Transverse colon (tissue), 4 donors: ENCODE results near the gene MOAP1. TPM values are rescaled to one million over a fixed set of nuclear protein-coding genes. Genes with fewer than 3 reads are reported as not detected.

Experiments
- DNase-seq: peaks from one replicate; pipeline ENCODE4 v3.0.0-alpha.2; 2019
- H3K27ac ChIP-seq, 4 donors: fragments of 200-600 bp; sonication (generic); 2 replicates each; pipeline ENCODE4 v1.5.1; 2016 to 2018; ENCODE audit warnings: inconsistent platforms in 4 of 4
- H3K27me3 ChIP-seq: fragments of 200-600 bp; sonication (generic); 2 replicates; pipeline ENCODE4 v1.5.1; 2017; ENCODE audit warnings: inconsistent platforms
- H3K36me3 ChIP-seq, 4 donors: fragments of 200-600 bp; sonication (generic); 2 replicates each; pipeline ENCODE4 v1.5.1; 2017 to 2019; ENCODE audit warnings: inconsistent platforms in 4 of 4
- H3K4me1 ChIP-seq, 4 donors: fragments of 200-600 bp; sonication (generic); 2 replicates each; pipeline ENCODE4 v1.5.1; 2017 to 2020; ENCODE audit warnings: inconsistent platforms in 4 of 4
- H3K4me3 ChIP-seq, 4 donors: fragments of 200-600 bp; sonication (generic); 1 replicate in 1 of 4; 2 replicates in 3 of 4; pipeline versions ENCODE4 v1.5.1 to v1.6.1; 2017 to 2019; ENCODE audit warnings: inconsistent platforms in 4 of 4
- H3K9me3 ChIP-seq, 2 donors: fragments of 200-600 bp; sonication (generic); 2 replicates each; pipeline ENCODE4 v1.5.1; 2017 to 2019; ENCODE audit warnings: inconsistent platforms in 2 of 2
- CTCF ChIP-seq, 5 experiments: fragments of 200-600 bp in 3 of 5; fragments of 450-650 bp in 2 of 5; sonication (generic) in 3 of 5; IDR thresholded peaks; 1 replicate in 2 of 5; 2 replicates in 3 of 5; pipeline ENCODE4 v1.5.1; 2016 to 2017; ENCODE audit warnings: antibody characterized with exemption in 5 of 5, inconsistent platforms in 3 of 5, mild to moderate bottlenecking in 2 of 5, moderate library complexity in 1 of 5
- EP300 ChIP-seq: sonication (generic); formaldehyde crosslinking; IDR thresholded peaks from one replicate; pipeline ENCODE4 v1.6.1; 2017; ENCODE audit warnings: antibody characterized with exemption, low read depth
- POLR2A ChIP-seq: fragments of 450-650 bp; IDR thresholded peaks from one replicate; pipeline ENCODE4 v1.6.1; 2016; ENCODE audit warnings: antibody characterized with exemption, mild to moderate bottlenecking, moderate library complexity
- POLR2AphosphoS5 ChIP-seq, 3 donors: sonication (generic); formaldehyde crosslinking; IDR thresholded peaks; one replicate each; pipeline ENCODE4 v1.6.1; 2016; ENCODE audit warnings: antibody characterized with exemption in 3 of 3
- WGBS, 2 donors: methylation state at CpG; one replicate each; pipeline ENCODE4 v1.1.5; 2018; ENCODE audit warnings: low coverage in 1 of 2; 5-methylcytosine and 5-hydroxymethylcytosine counted together
- in situ Hi-C, 4 donors: fragments of 200-750 bp; cut with MboI; loops; one replicate each; pipeline versions ENCODE4 v1.15.0 to v1.15.1; 2017; ENCODE audit warnings: low sequenced_read_pairs in 3 of 4, low pct_ligation_motif_present in 1 of 4, low pct_unique_long_range_greater_than_20kb in 1 of 4
- intact Hi-C: fragments of 100-400 bp; cut with DNase I; formaldehyde crosslinking; loops from one replicate; pipeline ENCODE4 v1.15.1; 2023; ENCODE audit warnings: low total_unique reads
- total RNA-seq, 4 donors: library from RNA; depleted of rRNA; stranded (reverse); fragments of >200 nt; gene quantifications; one replicate each; pipeline ENCODE4 v1.1.0, GENCODE V29; 2016

Gene MOAP1
- total RNA-seq, 4 donors from 2014 or later = 2.2 to 28.1 (median 12.3) TPM

DNA sequence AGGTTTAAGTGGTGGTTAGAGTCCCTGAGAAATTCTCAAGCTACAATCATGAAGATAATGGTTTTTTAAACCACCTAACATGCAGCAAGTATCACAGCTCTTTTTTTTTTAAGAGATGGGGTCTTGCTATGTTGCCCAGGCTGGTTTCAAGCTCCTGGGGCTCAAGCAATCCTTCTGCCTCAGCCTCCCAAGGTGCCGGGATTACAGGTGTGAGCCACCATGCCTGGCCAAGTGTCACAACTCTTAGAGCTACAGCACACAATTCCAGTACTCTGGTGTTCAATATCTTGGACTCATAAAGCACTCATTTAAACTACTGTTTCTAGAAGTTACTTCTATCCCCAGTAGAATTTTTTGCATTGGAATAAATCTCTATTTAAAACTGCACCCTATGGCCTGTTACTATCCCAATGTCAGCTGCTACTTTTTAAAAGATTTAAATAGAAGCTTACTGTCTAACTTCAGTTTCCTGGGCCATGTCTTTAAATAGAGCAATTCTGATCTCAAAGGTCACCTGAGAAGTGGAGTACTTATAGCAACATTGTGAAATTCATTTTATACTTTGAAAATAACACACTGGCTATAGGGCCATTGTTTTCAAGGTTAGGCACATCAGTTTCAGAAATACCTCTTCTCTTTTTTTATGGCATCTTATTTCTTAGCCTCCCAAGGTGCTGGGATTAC, 10.8 kb upstream of the MOAP1 start:
- TF ChIP-seq EP300 (no peak), POLR2AphosphoS5 (IDR thresholded peaks at IDR 0.05) (no peak), CTCF (IDR thresholded peaks at IDR 0.05) (no peak), POLR2A (no peak)
- intact Hi-C loops (no loop called here), in situ Hi-C loops (no loop called here)
- WGBS, 2 donors = 55 to 60% methylated on average over 1 of the region's 1 CpG
- peak overlapping the region; percentile 23 to 73 (median 68) for H3K27ac ChIP-seq
- no peaks in the 10 kb centered on the region for H3K9me3 ChIP-seq
- no peak overlapping the region for H3K4me3 ChIP-seq
- DNase-seq = no peak
- H3K36me3 ChIP-seq = peaks cover 0 to 4% (median 0%) of the 10 kb centered on the region in 4 donors
- no peaks in the 10 kb centered on the region for H3K27me3 ChIP-seq
- peaks cover 0 to 15% (median 7%) of the 10 kb centered on the region in 4 donors for H3K4me1 ChIP-seq

DNA sequence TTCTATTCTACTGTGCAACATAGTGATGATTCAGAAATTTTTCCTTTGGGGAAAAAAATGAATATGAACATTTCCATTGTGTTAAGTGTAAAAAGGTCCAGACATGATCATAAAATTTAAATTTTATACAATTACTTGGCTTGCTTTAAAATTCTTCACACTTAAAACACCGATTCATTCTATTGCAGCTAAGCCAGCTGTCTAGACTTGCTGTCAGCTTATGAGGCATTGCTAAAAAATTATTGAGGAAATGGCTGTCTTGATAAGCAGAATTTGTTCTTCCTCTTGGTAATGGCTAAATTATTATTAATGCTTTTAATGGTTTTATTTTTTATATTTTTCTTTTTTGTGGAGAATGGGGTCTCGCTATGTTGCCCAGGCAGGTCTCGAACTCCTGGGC, 2.3 kb upstream of the MOAP1 start:
- in situ Hi-C loops = no loop called here
- no peak overlapping the region for H3K27ac ChIP-seq
- intact Hi-C loops = no loop called here
- WGBS, 2 donors = 94 to 97% methylated on average over 3 of the region's 3 CpGs
- DNase-seq = no peak
- TF ChIP-seq POLR2A (no peak), CTCF (IDR thresholded peaks at IDR 0.05) (no peak), POLR2AphosphoS5 (IDR thresholded peaks at IDR 0.05) (no peak), EP300 (no peak)
- no peaks in the 10 kb centered on the region for H3K27me3 ChIP-seq
- H3K9me3 ChIP-seq = no peaks in the 10 kb centered on the region
- H3K4me1 ChIP-seq = peaks cover 16 to 29% (median 17%) of the 10 kb centered on the region in 4 donors
- H3K4me3 ChIP-seq = no peak overlapping the region
- H3K36me3 ChIP-seq = no peaks in the 10 kb centered on the region

GRCh38 chr14:93186466-93186865, 1.8 kb upstream of the MOAP1 start:
- H3K27ac ChIP-seq = peak overlapping the region in 2 of 4 donors; percentile 94 to 95
- intact Hi-C loops = no loop called here
- DNase-seq = no peak
- 69 to 79% methylated on average over 5 to 6 of the region's 6 CpGs for WGBS, 2 donors
- H3K36me3 ChIP-seq = no peaks in the 10 kb centered on the region
- H3K9me3 ChIP-seq = no peaks in the 10 kb centered on the region
- in situ Hi-C loops = no loop called here
- TF ChIP-seq POLR2AphosphoS5 (IDR thresholded peaks at IDR 0.05) (no peak), EP300 (no peak), CTCF (IDR thresholded peaks at IDR 0.05) (no peak)
- peaks cover 16 to 29% (median 17%) of the 10 kb centered on the region in 4 donors for H3K4me1 ChIP-seq
- no peaks in the 10 kb centered on the region for H3K27me3 ChIP-seq
- H3K4me3 ChIP-seq = no peak overlapping the region

DNA sequence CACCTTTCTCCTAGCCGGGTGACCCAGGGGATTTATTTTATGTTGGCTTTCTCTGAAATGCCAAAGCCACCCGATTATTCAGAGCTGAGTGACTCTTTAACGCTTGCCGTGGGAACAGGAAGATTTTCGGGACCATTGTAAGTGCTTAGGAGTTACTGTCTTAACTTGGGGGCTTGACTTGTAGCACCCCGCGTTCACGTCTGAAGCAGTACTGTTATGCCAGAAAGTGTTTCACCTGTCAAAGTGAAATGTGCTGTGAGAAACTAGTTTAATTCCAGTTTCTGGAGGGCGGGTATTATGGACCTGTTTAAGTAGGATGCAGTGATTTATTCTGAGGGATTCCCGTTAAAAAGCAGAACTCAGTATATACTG, 638 bp upstream of the MOAP1 start:
- 0% methylated on average over 1 to 10 of the region's 10 CpGs for WGBS, 2 donors
- in situ Hi-C loops = no loop called here
- no peak for DNase-seq
- Histone ChIP-seq H3K4me1 (peaks cover 16 to 29% (median 17%) of the 10 kb centered on the region in 4 donors), H3K4me3 (peak overlapping the region; percentile 46 to 97 (median 76)), H3K36me3 (no peaks in the 10 kb centered on the region), H3K27me3 (no peaks in the 10 kb centered on the region), H3K9me3 (no peaks in the 10 kb centered on the region), H3K27ac (peak overlapping the region; percentile 94 to 97 (median 94))
- intact Hi-C loops = no loop called here
- TF ChIP-seq EP300 (no peak), POLR2AphosphoS5 (IDR thresholded peaks at IDR 0.05) (no peak), CTCF (IDR thresholded peaks at IDR 0.05) (no peak), POLR2A (no peak)
